LNCAP (cell line): ENCODE data around the gene DNASE1L3.

Source experiments
- TF ChIP-seq, protein P1 (sequence below): fragments of 450-650 bp; IDR thresholded peaks from 2 replicates; pipeline ENCODE4 v1.5.1; 2017; ENCODE audit warnings: mild to moderate bottlenecking

Gene DNASE1L3

DNA sequence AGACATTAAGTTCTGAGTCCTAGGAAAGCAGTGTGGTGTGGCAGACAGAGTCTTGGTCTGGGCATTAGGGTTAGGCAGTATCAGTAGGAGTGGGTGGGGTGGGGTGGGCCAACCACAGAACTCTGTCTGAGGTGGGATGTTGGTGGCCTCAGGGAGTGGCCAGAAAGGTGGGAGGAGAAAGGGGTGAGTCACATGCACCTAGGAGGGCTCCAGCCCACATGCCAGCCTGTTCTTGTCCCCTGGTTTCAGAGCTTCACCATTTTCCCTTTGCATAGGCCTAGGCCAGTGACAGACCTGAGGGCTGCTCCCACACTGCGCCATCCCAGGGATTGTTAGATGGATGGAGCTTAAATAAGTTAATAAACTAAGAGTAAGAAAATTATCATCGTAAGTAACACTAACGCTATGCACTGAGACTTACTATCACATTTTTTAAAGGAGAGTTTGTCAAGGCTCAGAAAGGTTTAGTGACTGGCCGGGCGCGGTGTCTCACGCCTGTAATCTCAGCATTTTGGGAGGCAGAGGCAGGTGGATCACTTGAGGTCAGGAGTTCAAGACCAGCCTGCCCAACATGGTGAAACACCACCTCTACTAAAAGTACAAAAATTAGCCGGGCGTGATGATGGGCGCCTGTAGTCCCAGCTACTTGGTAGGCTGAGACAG is 33.8 kb downstream of the DNASE1L3 start:
- TF ChIP-seq, protein P1, sequence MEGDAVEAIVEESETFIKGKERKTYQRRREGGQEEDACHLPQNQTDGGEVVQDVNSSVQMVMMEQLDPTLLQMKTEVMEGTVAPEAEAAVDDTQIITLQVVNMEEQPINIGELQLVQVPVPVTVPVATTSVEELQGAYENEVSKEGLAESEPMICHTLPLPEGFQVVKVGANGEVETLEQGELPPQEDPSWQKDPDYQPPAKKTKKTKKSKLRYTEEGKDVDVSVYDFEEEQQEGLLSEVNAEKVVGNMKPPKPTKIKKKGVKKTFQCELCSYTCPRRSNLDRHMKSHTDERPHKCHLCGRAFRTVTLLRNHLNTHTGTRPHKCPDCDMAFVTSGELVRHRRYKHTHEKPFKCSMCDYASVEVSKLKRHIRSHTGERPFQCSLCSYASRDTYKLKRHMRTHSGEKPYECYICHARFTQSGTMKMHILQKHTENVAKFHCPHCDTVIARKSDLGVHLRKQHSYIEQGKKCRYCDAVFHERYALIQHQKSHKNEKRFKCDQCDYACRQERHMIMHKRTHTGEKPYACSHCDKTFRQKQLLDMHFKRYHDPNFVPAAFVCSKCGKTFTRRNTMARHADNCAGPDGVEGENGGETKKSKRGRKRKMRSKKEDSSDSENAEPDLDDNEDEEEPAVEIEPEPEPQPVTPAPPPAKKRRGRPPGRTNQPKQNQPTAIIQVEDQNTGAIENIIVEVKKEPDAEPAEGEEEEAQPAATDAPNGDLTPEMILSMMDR, result no peak

GRCh38 chr3:58176185-58176530 is 34.6 kb downstream of the DNASE1L3 start:
- TF ChIP-seq, protein P1, result no peak

DNA sequence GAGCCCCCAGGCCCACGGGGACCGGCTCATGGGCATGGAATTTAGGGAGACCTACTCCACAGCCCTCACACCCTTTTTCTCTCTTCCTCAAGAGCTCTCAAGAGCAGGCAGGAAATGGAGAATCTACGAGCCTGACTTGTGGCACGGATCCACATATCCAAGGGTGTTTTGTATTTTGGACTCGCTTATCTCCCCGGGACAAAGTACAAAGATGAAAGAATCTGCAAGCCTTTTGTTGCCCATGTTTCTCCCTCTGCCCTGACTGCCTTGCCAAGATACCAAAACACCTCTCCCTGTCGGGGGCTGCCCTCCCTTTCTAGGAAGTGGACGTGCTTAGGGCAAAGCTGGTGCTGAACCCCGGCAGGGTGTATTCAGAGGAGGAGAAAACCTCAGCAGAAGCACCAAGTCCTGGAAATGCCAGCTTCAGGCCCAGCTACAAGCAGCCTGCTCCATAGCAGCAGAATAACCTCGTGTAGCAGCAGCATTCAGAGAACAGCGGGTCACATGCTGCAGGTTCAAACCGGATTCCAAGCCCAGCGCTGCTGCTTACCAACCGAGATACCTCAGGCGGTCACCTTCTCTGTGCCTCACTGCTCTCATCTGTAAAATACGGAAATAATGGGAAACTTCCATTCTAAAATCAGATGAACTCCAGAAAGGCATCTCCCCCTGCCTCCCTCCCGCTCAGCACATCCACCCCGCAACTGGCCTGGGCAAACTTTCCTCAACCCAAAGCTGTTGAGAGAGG is 35.2 kb downstream of the DNASE1L3 start:
- TF ChIP-seq, protein P1, result no peak

DNA sequence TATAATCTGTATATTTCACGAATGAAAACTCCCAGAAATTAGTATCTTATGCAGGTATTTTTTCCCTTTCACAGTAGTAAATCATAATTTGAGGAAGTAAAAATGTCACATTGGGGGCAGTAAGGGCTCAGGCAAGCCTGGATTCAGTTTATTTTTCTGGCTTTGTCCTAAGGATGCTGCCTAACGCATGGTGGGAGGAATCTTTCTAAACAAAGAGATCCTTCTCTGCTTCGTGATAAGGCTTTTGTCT is 35.7 kb downstream of the DNASE1L3 start:
- TF ChIP-seq, protein P1, result no peak

GRCh38 chr3:58173669-58174398 is 36.9 kb downstream of the DNASE1L3 start:
- TF ChIP-seq, protein P1, result peak; percentile 58

DNA sequence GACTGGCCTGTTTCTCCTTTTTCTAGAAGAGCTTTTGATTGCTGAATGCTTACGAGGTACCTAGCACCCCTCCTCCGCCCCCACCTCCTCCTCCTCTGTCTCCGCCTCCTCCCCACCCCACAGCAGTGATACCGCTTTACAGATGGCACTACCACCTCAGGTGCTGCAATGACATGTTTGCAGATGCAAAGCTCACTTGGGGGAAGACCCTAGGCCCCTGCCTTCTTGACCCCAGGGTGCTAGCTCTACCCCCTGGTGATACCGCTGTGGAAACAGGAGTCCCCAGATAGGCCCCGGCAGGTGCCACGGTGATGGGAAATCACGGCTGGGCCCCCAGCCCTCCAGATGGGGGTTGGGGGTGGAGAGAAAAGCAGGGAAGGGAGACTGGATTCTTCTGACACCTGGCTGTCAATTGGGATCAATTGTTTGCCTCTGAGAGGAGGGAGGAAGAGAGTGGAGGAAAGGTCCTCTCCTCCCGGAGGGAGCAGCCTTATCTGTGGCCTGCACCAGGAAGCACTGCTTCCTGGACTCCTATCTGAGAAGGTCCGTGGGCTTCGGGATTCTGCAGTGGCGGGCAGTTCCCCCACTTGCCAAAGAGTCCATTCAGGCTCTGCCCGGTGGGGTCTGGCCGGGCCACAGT is 37.6 kb downstream of the DNASE1L3 start:
- TF ChIP-seq, protein P1, result no peak

- TF ChIP-seq, protein P1, result no peak
Observed at GRCh38 chr3:58171126-58171525, 39.6 kb downstream of the DNASE1L3 start.
